MM.1S (cell line): ENCODE measurements around the gene FAM32A.

ENCODE experiments used
- DNase-seq: peaks from one replicate; pipeline ENCODE4 v3.0.0-alpha.2; 2015
- H2AFZ ChIP-seq: fragments of 300-600 bp; sonication (generic); 2 replicates; pipeline ENCODE4 v1.6.0; 2016; ENCODE audit warnings: antibody characterized with exemption, low read length
- H3F3A ChIP-seq: fragments of 300-600 bp; sonication (generic); 2 replicates; pipeline ENCODE4 v1.6.1; 2016; ENCODE audit warnings: mild to moderate bottlenecking, antibody characterized with exemption, low read length, moderate library complexity, mixed read lengths; ENCODE audit not compliant: insufficient read depth
- H3K27ac ChIP-seq: fragments of 300-600 bp; sonication (generic); 2 replicates; pipeline ENCODE4 v1.5.1; 2016; ENCODE audit warnings: mild to moderate bottlenecking, low read length
- H3K27me3 ChIP-seq: fragments of 300-600 bp; sonication (generic); replicated peaks from 2 replicates; pipeline ENCODE4 v1.6.0; 2016; ENCODE audit warnings: low read length; ENCODE audit not compliant: insufficient read depth
- H3K36me3 ChIP-seq: fragments of 300-600 bp; sonication (generic); replicated peaks from 2 replicates; pipeline ENCODE4 v1.6.1; 2016; ENCODE audit warnings: mild to moderate bottlenecking, low read length, mixed read lengths; ENCODE audit not compliant: insufficient read depth
- H3K4me1 ChIP-seq: fragments of 300-600 bp; sonication (generic); 2 replicates; pipeline ENCODE4 v1.6.1; 2016; ENCODE audit warnings: low read length, mixed read lengths
- H3K4me2 ChIP-seq: fragments of 300-600 bp; sonication (generic); 2 replicates; pipeline ENCODE4 v1.6.0; 2016; ENCODE audit warnings: low read depth, low read length
- H3K4me3 ChIP-seq: fragments of 300-600 bp; sonication (generic); 2 replicates; pipeline ENCODE4 v1.5.1; 2016; ENCODE audit warnings: low read length, mixed read lengths
- H3K79me2 ChIP-seq: fragments of 300-600 bp; sonication (generic); 2 replicates; pipeline ENCODE4 v1.6.1; 2016; ENCODE audit warnings: mixed run types, low read length, mixed read lengths
- H3K9ac ChIP-seq: fragments of 300-600 bp; sonication (generic); 2 replicates; pipeline ENCODE4 v1.6.1; 2016; ENCODE audit warnings: low read length, mixed read lengths
- H3K9me2 ChIP-seq: fragments of 300-600 bp; sonication (generic); replicated peaks from 2 replicates; pipeline ENCODE4 v1.6.1; 2016; ENCODE audit warnings: mild to moderate bottlenecking, low read length, mixed read lengths; ENCODE audit not compliant: insufficient read depth
- H3K9me3 ChIP-seq: fragments of 300-600 bp; sonication (generic); replicated peaks from 2 replicates; pipeline ENCODE4 v1.6.1; 2016; ENCODE audit warnings: mild to moderate bottlenecking, low read length, mixed read lengths; ENCODE audit not compliant: insufficient read depth
- H4K20me1 ChIP-seq: fragments of 300-600 bp; sonication (generic); 2 replicates; pipeline ENCODE4 v1.6.1; 2016; ENCODE audit warnings: mild to moderate bottlenecking, low read length, moderate library complexity, mixed read lengths; ENCODE audit not compliant: insufficient read depth
- EZH2 ChIP-seq: fragments of 300-600 bp; sonication (generic); optimal IDR thresholded peaks from 2 replicates; pipeline ENCODE3; 2017; ENCODE audit warnings: low read depth, mild to moderate bottlenecking, antibody characterized with exemption, low read length, mixed read lengths
- EZH2phosphoT487 ChIP-seq: fragments of 300-600 bp; sonication (generic); IDR thresholded peaks from 2 replicates; pipeline ENCODE4 v1.6.1; 2018; ENCODE audit warnings: antibody characterized with exemption, low read length
- TF ChIP-seq, protein P1 (sequence below): fragments of 300-600 bp; sonication (generic); IDR thresholded peaks from 2 replicates; pipeline ENCODE4 v1.5.1; 2016; ENCODE audit warnings: antibody characterized with exemption, low read length, mixed read lengths

Gene FAM32A

DNA sequence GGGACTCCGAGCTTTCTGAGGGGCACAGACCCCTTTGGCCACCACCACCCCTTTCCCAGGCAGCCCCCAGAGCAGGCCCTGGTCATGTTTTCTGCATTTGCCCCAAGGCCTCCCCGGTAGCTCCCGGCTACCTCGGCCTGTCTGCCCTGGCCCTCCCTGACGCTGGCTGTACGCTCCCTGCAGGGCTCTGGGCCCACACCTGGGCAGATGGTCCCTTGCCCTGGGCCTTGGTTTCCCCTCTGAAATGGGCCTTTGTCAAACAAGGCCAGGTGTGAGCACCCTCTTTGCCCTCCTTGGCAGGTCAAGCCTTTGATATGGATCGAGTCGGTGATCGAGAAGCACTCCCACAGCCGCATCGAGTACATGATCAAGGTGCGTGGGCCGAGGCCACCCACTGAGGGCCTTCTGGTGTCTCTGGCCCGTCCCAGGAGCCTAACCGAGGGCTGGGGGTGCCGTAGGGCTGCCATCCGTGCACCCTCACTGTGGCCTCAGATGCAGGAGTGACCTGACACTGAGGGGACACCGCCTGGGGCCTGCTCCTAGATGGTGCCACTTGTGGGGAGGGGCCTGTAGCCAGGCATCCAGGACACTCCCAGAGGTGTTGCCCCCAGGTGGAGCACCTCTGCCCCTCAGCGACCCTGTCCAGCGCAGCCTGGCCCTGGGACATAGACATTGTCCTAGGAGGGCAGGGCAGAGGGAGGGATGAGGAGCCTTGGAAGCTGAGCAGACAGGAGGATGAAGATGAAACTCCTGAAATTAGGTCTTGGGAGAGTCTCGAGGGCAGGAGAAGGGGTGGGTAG lies 42.8 kb downstream of the FAM32A start:
- H3K4me1 ChIP-seq = no peaks in the 10 kb centered on the region
- H3K9ac ChIP-seq = no peak overlapping the region
- H3K79me2 ChIP-seq = no peaks in the 10 kb centered on the region
- H3K27me3 ChIP-seq = no peaks in the 10 kb centered on the region
- H3K4me3 ChIP-seq = no peak overlapping the region
- DNase-seq = no peak
- H3K36me3 ChIP-seq = no peaks in the 10 kb centered on the region
- H3K4me2 ChIP-seq = no peak overlapping the region
- H4K20me1 ChIP-seq = no peaks in the 10 kb centered on the region
- no peak overlapping the region for H2AFZ ChIP-seq
- no peaks in the 10 kb centered on the region for H3K9me2 ChIP-seq
- H3K9me3 ChIP-seq = no peaks in the 10 kb centered on the region
- TF ChIP-seq EZH2phosphoT487 = no peak
- TF ChIP-seq EZH2 = no peak
- TF ChIP-seq, protein P1, sequence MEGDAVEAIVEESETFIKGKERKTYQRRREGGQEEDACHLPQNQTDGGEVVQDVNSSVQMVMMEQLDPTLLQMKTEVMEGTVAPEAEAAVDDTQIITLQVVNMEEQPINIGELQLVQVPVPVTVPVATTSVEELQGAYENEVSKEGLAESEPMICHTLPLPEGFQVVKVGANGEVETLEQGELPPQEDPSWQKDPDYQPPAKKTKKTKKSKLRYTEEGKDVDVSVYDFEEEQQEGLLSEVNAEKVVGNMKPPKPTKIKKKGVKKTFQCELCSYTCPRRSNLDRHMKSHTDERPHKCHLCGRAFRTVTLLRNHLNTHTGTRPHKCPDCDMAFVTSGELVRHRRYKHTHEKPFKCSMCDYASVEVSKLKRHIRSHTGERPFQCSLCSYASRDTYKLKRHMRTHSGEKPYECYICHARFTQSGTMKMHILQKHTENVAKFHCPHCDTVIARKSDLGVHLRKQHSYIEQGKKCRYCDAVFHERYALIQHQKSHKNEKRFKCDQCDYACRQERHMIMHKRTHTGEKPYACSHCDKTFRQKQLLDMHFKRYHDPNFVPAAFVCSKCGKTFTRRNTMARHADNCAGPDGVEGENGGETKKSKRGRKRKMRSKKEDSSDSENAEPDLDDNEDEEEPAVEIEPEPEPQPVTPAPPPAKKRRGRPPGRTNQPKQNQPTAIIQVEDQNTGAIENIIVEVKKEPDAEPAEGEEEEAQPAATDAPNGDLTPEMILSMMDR = no peak
- no peaks in the 10 kb centered on the region for H3F3A ChIP-seq
- no peak overlapping the region for H3K27ac ChIP-seq

DNA sequence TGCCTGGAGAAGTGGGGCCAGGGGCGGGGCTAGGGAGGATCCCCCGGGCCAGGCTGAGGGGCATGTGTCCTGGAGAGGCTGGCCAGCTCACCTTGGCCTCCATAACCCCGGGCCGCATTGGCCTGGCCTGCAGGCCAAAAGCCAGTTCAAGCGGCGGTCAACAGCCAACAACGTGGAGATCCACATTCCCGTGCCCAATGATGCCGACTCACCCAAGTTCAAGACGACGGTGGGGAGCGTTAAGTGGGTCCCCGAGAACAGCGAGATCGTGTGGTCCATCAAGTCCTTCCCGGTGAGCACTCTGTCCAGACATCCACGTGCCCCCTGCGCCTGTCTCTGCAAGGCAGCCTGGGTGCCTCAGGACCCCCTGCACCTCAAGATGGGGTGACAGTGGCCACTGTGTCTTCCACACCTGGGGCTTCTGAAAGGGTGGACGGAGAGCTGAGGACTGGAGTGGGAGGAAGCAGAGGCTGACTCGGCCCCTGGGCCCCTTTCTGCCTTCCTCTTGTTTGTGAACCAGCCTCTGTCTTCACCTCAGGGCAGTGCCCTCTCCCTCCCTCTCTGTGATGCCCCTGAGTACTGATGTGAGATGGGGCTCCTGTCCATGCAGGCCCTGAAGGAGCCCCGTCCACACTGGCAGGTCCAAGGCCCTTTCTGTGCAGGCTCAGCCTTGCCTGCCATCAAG lies 43.6 kb downstream of the FAM32A start:
- no peaks in the 10 kb centered on the region for H3K4me1 ChIP-seq
- H3K4me2 ChIP-seq = no peak overlapping the region
- H3F3A ChIP-seq = no peaks in the 10 kb centered on the region
- H3K9me3 ChIP-seq = no peaks in the 10 kb centered on the region
- H3K79me2 ChIP-seq = no peaks in the 10 kb centered on the region
- no peak overlapping the region for H3K4me3 ChIP-seq
- no peaks in the 10 kb centered on the region for H3K27me3 ChIP-seq
- TF ChIP-seq EZH2 = no peak
- TF ChIP-seq, protein P1 = no peak
- TF ChIP-seq EZH2phosphoT487 = no peak
- H3K27ac ChIP-seq = no peak overlapping the region
- no peaks in the 10 kb centered on the region for H3K9me2 ChIP-seq
- no peaks in the 10 kb centered on the region for H4K20me1 ChIP-seq
- no peak overlapping the region for H3K9ac ChIP-seq
- H3K36me3 ChIP-seq = no peaks in the 10 kb centered on the region
- no peak overlapping the region for H2AFZ ChIP-seq
- DNase-seq = no peak

DNA sequence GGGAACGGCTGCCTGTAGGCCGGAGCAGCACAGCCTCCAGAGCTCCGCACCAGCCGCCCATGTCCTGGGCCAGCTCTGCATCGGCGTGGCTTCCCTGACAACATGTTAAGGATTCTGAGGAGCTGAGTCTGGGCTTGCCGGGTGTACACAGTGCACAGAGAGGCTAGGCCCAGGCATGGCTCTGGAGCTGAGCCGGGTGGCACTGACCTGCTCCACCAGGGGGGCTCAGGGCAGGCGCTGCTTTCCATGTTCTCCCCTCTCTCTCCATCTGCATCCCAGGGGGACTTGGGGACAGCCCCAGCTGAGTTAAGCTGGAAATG lies 44.1 kb downstream of the FAM32A start:
- Histone ChIP-seq H3K9me3 (no peaks in the 10 kb centered on the region), H3K79me2 (no peaks in the 10 kb centered on the region), H3K4me3 (no peak overlapping the region), H3K27ac (no peak overlapping the region), H3K9me2 (no peaks in the 10 kb centered on the region), H3K4me2 (no peak overlapping the region), H3K27me3 (no peaks in the 10 kb centered on the region), H3F3A (no peaks in the 10 kb centered on the region), H3K4me1 (no peaks in the 10 kb centered on the region), H4K20me1 (no peaks in the 10 kb centered on the region), H2AFZ (no peak overlapping the region), H3K9ac (no peak overlapping the region), H3K36me3 (no peaks in the 10 kb centered on the region)
- TF ChIP-seq EZH2 = no peak
- TF ChIP-seq, protein P1 = no peak
- DNase-seq = no peak
